ENCODE data around the gene RSAD2. TPM values are rescaled to one million over a fixed set of nuclear protein-coding genes. Genes with fewer than 3 reads are reported as not detected.

The RSAD2 gene
- total RNA-seq, result 0.85 TPM in 1 of 2 replicates, not detected in the other

GRCh38 chr2:6877402-6878304 is at the start of gene RSAD2:
Gene RSAD2 (plus strand): TSS chr2:6877777. CDS start chr2:6877801, 24 bp downstream.

GRCh38 chr2:6865346-6866274 is 12.0 kb upstream of the RSAD2 start, which contains the start of gene CMPK2:
Gene CMPK2 (minus strand): TSS chr2:6865907. CDS start chr2:6865696, 211 bp downstream.

GRCh38 chr2:6917071-6917760 is 39.6 kb downstream of the RSAD2 start, which contains the start of gene RNF144A:
Gene RNF144A (plus strand): TSS chr2:6917412. CDS start chr2:6996927, 79,515 bp downstream.

Other genes starting within 250 kb of the RSAD2 start
- 0.38 and 0.56 TPM in 2 replicates for gene CMPK2, start 11.9 kb upstream of the RSAD2 start, total RNA-seq
- 0.56 and 1.5 TPM in 2 replicates for gene RNF144A, start 39.6 kb downstream of the RSAD2 start, total RNA-seq

Measured in regular cardiac myocyte (primary cell).